Spleen (tissue), 7 donors: ENCODE measurements around the gene ATG7.

Source experiments
- CTCF ChIP-seq, 11 experiments: fragments of 200-600 bp in 7 of 11; fragments of 450-650 bp in 4 of 11; sonication (generic) in 4 of 11; IDR thresholded peaks in 8 of 11; conservative IDR thresholded peaks in 3 of 11; 1 replicate in 7 of 11; 2 replicates in 4 of 11; pipeline versions ENCODE4 v1.4.0 to v1.8.0; 2016 to 2021; ENCODE audit warnings: antibody characterized with exemption in 11 of 11, inconsistent platforms in 4 of 11, mild to moderate bottlenecking in 1 of 11
- POLR2A ChIP-seq, 3 donors: fragments of 450-650 bp; IDR thresholded peaks; one replicate each; pipeline ENCODE4 v1.5.1; 2017; ENCODE audit warnings: antibody characterized with exemption in 3 of 3, mild to moderate bottlenecking in 1 of 3
- POLR2AphosphoS5 ChIP-seq, 3 donors: sonication (generic); formaldehyde crosslinking; IDR thresholded peaks; one replicate each; pipeline ENCODE4 v1.5.1; 2017; ENCODE audit warnings: antibody characterized with exemption in 3 of 3
- donor health status: DM: no; HTN: no; CAD: no; lungs with moderate emphysema.
- donor health status: DM: no; HTN: no; CAD: no.
- donor health status: DM: no; HTN: no; CAD: no.

- TF ChIP-seq CTCF (IDR thresholded peaks at IDR 0.05 in 8 of 11, conservative IDR thresholded peaks at IDR 0.05 in 3 of 11) (no peak), POLR2AphosphoS5 (IDR thresholded peaks at IDR 0.05) (no peak), POLR2A (IDR thresholded peaks at IDR 0.05) (no peak)
Observed at GRCh38 chr3:11392014-11392859, 120.0 kb downstream of the ATG7 start.
